Endothelial cell of umbilical vein (primary cell): ENCODE results near the gene ITGAE.

Source experiments
- EZH2 ChIP-seq: IDR thresholded peaks from 2 replicates; pipeline ENCODE4 v1.6.1; 2012; ENCODE audit warnings: borderline replicate concordance, low read depth, mild to moderate bottlenecking, moderate library complexity, low read length, inconsistent platforms; ENCODE audit not compliant: severe bottlenecking
- MYC ChIP-seq: IDR thresholded peaks from one replicate; pipeline ENCODE4 v1.6.1; 2011; ENCODE audit warnings: mild to moderate bottlenecking, low read depth, low read length
- POLR2A ChIP-seq: IDR thresholded peaks from 2 replicates; pipeline ENCODE4 v1.6.1; 2012; ENCODE audit warnings: low read depth, mild to moderate bottlenecking, control low read depth, low read length
- TF ChIP-seq, protein P1 (sequence below), 2 donors: IDR thresholded peaks; 1 replicate in 1 of 2; 2 replicates in 1 of 2; pipeline ENCODE4 v1.5.1; 2011; ENCODE audit warnings: low read length in 2 of 2, mild to moderate bottlenecking in 2 of 2, moderate library complexity in 2 of 2, control low read depth in 1 of 2, inconsistent platforms in 1 of 2, low read depth in 1 of 2; ENCODE audit not compliant: insufficient read depth in 1 of 2; ENCODE audit errors: extremely low read depth in 1 of 2

DNA sequence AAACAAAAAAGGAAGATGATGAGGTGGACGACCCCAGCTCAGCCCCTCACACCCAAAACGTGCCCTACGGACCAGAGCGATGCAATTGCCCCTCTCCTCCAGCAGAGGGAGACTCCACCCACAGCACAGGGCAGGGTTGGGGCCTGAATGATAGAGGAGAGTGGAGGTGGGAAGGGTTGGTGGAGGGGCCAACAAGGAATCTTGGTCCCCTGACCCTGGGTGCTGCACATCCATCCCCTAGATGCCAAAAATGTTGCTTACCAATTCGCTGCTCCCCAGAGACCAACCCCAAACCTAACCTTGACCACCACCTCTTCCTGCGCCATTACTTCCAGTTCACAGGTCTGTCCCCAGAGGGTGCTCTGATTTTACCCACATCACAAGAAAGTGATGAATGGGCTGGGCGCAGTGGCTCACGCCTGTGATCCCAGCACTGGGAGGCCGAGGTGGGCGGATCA, 117.9 kb downstream of the ITGAE start:
- TF ChIP-seq EZH2 (no peak), POLR2A (no peak), MYC (no peak)
- TF ChIP-seq, protein P1, sequence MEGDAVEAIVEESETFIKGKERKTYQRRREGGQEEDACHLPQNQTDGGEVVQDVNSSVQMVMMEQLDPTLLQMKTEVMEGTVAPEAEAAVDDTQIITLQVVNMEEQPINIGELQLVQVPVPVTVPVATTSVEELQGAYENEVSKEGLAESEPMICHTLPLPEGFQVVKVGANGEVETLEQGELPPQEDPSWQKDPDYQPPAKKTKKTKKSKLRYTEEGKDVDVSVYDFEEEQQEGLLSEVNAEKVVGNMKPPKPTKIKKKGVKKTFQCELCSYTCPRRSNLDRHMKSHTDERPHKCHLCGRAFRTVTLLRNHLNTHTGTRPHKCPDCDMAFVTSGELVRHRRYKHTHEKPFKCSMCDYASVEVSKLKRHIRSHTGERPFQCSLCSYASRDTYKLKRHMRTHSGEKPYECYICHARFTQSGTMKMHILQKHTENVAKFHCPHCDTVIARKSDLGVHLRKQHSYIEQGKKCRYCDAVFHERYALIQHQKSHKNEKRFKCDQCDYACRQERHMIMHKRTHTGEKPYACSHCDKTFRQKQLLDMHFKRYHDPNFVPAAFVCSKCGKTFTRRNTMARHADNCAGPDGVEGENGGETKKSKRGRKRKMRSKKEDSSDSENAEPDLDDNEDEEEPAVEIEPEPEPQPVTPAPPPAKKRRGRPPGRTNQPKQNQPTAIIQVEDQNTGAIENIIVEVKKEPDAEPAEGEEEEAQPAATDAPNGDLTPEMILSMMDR (IDR thresholded peaks at IDR 0.05; ENCODE audit: extremely low read depth in 1 of 2, insufficient read depth in 1 of 2, low read depth in 1 of 2, low read length in 2 of 2), result peak; percentile 93 to 96
